ENCODE results near the gene LIN54.
"Not testable (repeated sequence)": the region's sequence is repeated elsewhere in the genome, so short reads cannot be mapped to it uniquely, and the experiment has no call there.

The LIN54 gene

GRCh38 chr4:82934441-82934840 is 76.2 kb downstream of the LIN54 start:
- DNase-seq, result no peak

GRCh38 chr4:82930848-82931755 is 79.5 kb downstream of the LIN54 start:
- DNase-seq, result no peak

- DNase-seq, result no peak
These were observed 88.8 kb downstream of the LIN54 start for GRCh38 chr4:82921795-82922194.

GRCh38 chr4:82919386-82919785 is 91.2 kb downstream of the LIN54 start:
- no peak for DNase-seq

GRCh38 chr4:82918091-82918490 is 92.5 kb downstream of the LIN54 start:
- no peak for DNase-seq

- DNase-seq, result not testable (repeated sequence)
These were observed 96.7 kb downstream of the LIN54 start for GRCh38 chr4:82913968-82914367.

- DNase-seq, result no peak
These were observed 97.3 kb downstream of the LIN54 start for GRCh38 chr4:82913305-82913704.

GRCh38 chr4:82909326-82909725 is 101.3 kb downstream of the LIN54 start:
- DNase-seq, result no peak

GRCh38 chr4:82906469-82906868 is 104.2 kb downstream of the LIN54 start:
- DNase-seq, result no peak

- DNase-seq, result no peak
These were observed 105.4 kb downstream of the LIN54 start for GRCh38 chr4:82905205-82905604.

- DNase-seq, result no peak
These were observed 106.9 kb downstream of the LIN54 start for GRCh38 chr4:82903737-82904136.

GRCh38 chr4:82901183-82901718 is 109.4 kb downstream of the LIN54 start:
- no peak for DNase-seq

- peak; percentile 99 for DNase-seq
These were observed 110.0 kb downstream of the LIN54 start, which contains the start of gene THAP9 for GRCh38 chr4:82900411-82901182. Gene THAP9, plus strand, starts transcription at chr4:82900735. Its CDS starts 68 bp downstream, at chr4:82900803.

GRCh38 chr4:82900066-82900410 is 110.6 kb downstream of the LIN54 start:
- DNase-seq, result no peak

GRCh38 chr4:82899374-82900065 is 111.1 kb downstream of the LIN54 start:
- DNase-seq, result no peak

- no peak for DNase-seq
These were observed 112.0 kb downstream of the LIN54 start for GRCh38 chr4:82898322-82899243.

GRCh38 chr4:82896755-82897154 is 113.9 kb downstream of the LIN54 start:
- no peak for DNase-seq

GRCh38 chr4:82893942-82894341 is 116.7 kb downstream of the LIN54 start:
- no peak for DNase-seq

GRCh38 chr4:82892467-82892802 is 118.2 kb downstream of the LIN54 start:
- no peak for DNase-seq

GRCh38 chr4:82891707-82892466 is 118.7 kb downstream of the LIN54 start:
- DNase-seq, result no peak

Data from COR-L47 (cell line).